Keratinocyte (primary cell): ENCODE results near the gene CCDC178.

ENCODE experiments used
- EZH2 ChIP-seq: IDR thresholded peaks from one replicate; pipeline ENCODE4 v1.6.1; 2012; ENCODE audit warnings: inconsistent platforms, mild to moderate bottlenecking, low read length, moderate library complexity
- TF ChIP-seq, protein P1 (sequence below), 3 experiments: IDR thresholded peaks in 1 of 3; conservative IDR thresholded peaks in 1 of 3; optimal IDR thresholded peaks in 1 of 3; 2 replicates in 2 of 3; 3 replicates in 1 of 3; pipeline versions ENCODE3 to v1.5.1; 2011; ENCODE audit warnings: low read length in 3 of 3, mild to moderate bottlenecking in 3 of 3, moderate library complexity in 2 of 3, control low read depth in 1 of 3, inconsistent platforms in 1 of 3; ENCODE audit not compliant: insufficient read depth in 2 of 3; ENCODE audit errors: extremely low read depth in 1 of 3

DNA sequence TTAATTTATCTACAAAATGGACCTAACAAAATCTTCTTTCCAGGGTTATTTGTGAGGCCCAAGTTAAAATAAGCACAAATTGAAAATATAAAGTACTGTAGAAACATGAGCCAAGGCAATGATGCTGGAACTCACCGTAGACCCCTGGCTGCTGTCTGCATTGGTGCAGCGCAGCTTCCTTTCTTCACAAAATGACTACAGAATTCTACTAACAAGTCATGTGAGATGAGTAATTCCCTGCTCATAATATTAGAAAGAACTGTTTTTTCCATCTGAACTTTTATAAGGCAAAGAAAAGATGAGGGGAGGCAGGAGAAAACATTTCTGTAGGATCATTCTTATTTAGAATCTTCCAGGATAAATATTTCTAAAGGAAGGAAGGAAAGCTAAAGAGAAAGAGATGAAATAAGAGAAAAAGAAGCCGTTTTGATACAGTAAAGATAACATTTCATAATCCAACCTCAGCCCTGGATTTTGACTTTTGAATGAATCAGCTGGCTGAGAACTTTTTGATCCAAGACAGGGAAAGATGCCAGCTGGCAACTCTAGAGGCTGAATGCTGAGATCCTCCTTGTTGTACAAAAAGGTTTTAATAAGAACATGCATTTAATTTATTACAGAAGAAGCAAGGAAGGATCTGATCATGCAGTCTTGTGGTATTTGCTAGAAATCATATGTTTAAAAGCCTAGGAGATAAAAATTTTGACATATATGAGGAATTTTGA is 483.8 kb downstream of the CCDC178 start:
- TF ChIP-seq, protein P1, sequence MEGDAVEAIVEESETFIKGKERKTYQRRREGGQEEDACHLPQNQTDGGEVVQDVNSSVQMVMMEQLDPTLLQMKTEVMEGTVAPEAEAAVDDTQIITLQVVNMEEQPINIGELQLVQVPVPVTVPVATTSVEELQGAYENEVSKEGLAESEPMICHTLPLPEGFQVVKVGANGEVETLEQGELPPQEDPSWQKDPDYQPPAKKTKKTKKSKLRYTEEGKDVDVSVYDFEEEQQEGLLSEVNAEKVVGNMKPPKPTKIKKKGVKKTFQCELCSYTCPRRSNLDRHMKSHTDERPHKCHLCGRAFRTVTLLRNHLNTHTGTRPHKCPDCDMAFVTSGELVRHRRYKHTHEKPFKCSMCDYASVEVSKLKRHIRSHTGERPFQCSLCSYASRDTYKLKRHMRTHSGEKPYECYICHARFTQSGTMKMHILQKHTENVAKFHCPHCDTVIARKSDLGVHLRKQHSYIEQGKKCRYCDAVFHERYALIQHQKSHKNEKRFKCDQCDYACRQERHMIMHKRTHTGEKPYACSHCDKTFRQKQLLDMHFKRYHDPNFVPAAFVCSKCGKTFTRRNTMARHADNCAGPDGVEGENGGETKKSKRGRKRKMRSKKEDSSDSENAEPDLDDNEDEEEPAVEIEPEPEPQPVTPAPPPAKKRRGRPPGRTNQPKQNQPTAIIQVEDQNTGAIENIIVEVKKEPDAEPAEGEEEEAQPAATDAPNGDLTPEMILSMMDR (optimal IDR thresholded peaks at IDR 0.05 in 1 of 3, IDR thresholded peaks at IDR 0.05 in 1 of 3, conservative IDR thresholded peaks at IDR 0.05 in 1 of 3; ENCODE audit: extremely low read depth in 1 of 3, insufficient read depth in 2 of 3, low read length in 3 of 3): no peak
- no peak for TF ChIP-seq EZH2
